KOPT-K1 (cell line): Measurements from ENCODE around the gene UBE2E2.
"Not testable (repeated sequence)": the region's sequence is repeated elsewhere in the genome, so short reads cannot be mapped to it uniquely, and the experiment has no call there.

ENCODE experiments used
- H3K27ac ChIP-seq: fragments of 200-600 bp; sonication (generic); 2 replicates; pipeline ENCODE4 v1.5.1; 2016; ENCODE audit warnings: antibody characterized with exemption, mild to moderate bottlenecking, low read depth, low read length; ENCODE audit not compliant: poor library complexity, severe bottlenecking
- H3K36me3 ChIP-seq: fragments of 200-600 bp; sonication (generic); 2 replicates; pipeline ENCODE4 v1.5.1; 2017; ENCODE audit warnings: antibody characterized with exemption, mild to moderate bottlenecking, low read length, moderate library complexity; ENCODE audit not compliant: insufficient read depth
- H3K9me3 ChIP-seq: fragments of 200-600 bp; sonication (generic); 2 replicates; pipeline ENCODE4 v1.5.1; 2017; ENCODE audit warnings: antibody characterized with exemption, low read length, mild to moderate bottlenecking; ENCODE audit not compliant: insufficient read depth, poor library complexity, severe bottlenecking

The UBE2E2 gene

GRCh38 chr3:23341147-23341838, 138.2 kb downstream of the UBE2E2 start:
- H3K27ac ChIP-seq = no peak overlapping the region
- H3K36me3 ChIP-seq = no peaks in the 10 kb centered on the region
- H3K9me3 ChIP-seq = no peaks in the 10 kb centered on the region

- H3K36me3 ChIP-seq = no peaks in the 10 kb centered on the region
- no peak overlapping the region for H3K27ac ChIP-seq
- no peaks in the 10 kb centered on the region for H3K9me3 ChIP-seq
Measured at GRCh38 chr3:23342343-23342742, 139.2 kb downstream of the UBE2E2 start.

- H3K36me3 ChIP-seq = no peaks in the 10 kb centered on the region
- no peak overlapping the region for H3K27ac ChIP-seq
- H3K9me3 ChIP-seq = peaks cover under 1% of the 10 kb centered on the region
Measured at GRCh38 chr3:23343509-23343908, 140.4 kb downstream of the UBE2E2 start.

GRCh38 chr3:23344886-23345285, 141.8 kb downstream of the UBE2E2 start:
- no peaks in the 10 kb centered on the region for H3K36me3 ChIP-seq
- peaks cover 10% of the 10 kb centered on the region for H3K9me3 ChIP-seq
- no peak overlapping the region for H3K27ac ChIP-seq

GRCh38 chr3:23349444-23349843, 146.3 kb downstream of the UBE2E2 start:
- not testable (repeated sequence) for H3K27ac ChIP-seq, H3K36me3 ChIP-seq
- H3K9me3 ChIP-seq = peaks cover 10% of the 10 kb centered on the region

GRCh38 chr3:23356169-23356568, 153.0 kb downstream of the UBE2E2 start:
- peaks cover under 1% of the 10 kb centered on the region for H3K9me3 ChIP-seq
- no peaks in the 10 kb centered on the region for H3K36me3 ChIP-seq

GRCh38 chr3:23356923-23357322, 153.8 kb downstream of the UBE2E2 start:
- H3K27ac ChIP-seq = no peak overlapping the region
- H3K9me3 ChIP-seq = peaks cover 4% of the 10 kb centered on the region
- no peaks in the 10 kb centered on the region for H3K36me3 ChIP-seq

More at GRCh38 chr3:23356169-23356568, 153.0 kb downstream of the UBE2E2 start:
- H3K27ac ChIP-seq = no peak overlapping the region

- Histone ChIP-seq H3K9me3 (peaks cover 24% of the 10 kb centered on the region), H3K27ac (no peak overlapping the region), H3K36me3 (no peaks in the 10 kb centered on the region)
Measured at GRCh38 chr3:23359116-23359515, 156.0 kb downstream of the UBE2E2 start.

GRCh38 chr3:23365066-23365465, 161.9 kb downstream of the UBE2E2 start:
- Histone ChIP-seq H3K36me3 (no peaks in the 10 kb centered on the region), H3K27ac (no peak overlapping the region), H3K9me3 (peaks cover 31% of the 10 kb centered on the region)

GRCh38 chr3:23368731-23369130, 165.6 kb downstream of the UBE2E2 start:
- no peak overlapping the region for H3K27ac ChIP-seq
- H3K36me3 ChIP-seq = no peaks in the 10 kb centered on the region
- H3K9me3 ChIP-seq = peaks cover 11% of the 10 kb centered on the region

GRCh38 chr3:23372285-23372684, 169.2 kb downstream of the UBE2E2 start:
- Histone ChIP-seq H3K9me3 (no peaks in the 10 kb centered on the region), H3K36me3 (no peaks in the 10 kb centered on the region)

GRCh38 chr3:23376516-23377248, 173.6 kb downstream of the UBE2E2 start:
- Histone ChIP-seq H3K27ac (no peak overlapping the region), H3K9me3 (no peaks in the 10 kb centered on the region), H3K36me3 (no peaks in the 10 kb centered on the region)

More at GRCh38 chr3:23372285-23372684, 169.2 kb downstream of the UBE2E2 start:
- no peak overlapping the region for H3K27ac ChIP-seq

GRCh38 chr3:23377928-23378672, 175.0 kb downstream of the UBE2E2 start:
- Histone ChIP-seq H3K9me3 (no peaks in the 10 kb centered on the region), H3K27ac (no peak overlapping the region), H3K36me3 (no peaks in the 10 kb centered on the region)

GRCh38 chr3:23383875-23384274, 180.7 kb downstream of the UBE2E2 start:
- no peak overlapping the region for H3K27ac ChIP-seq
- H3K36me3 ChIP-seq = no peaks in the 10 kb centered on the region
- no peaks in the 10 kb centered on the region for H3K9me3 ChIP-seq

GRCh38 chr3:23385327-23385726, 182.2 kb downstream of the UBE2E2 start:
- no peaks in the 10 kb centered on the region for H3K36me3 ChIP-seq

More at GRCh38 chr3:23385327-23385726, 182.2 kb downstream of the UBE2E2 start:
- no peak overlapping the region for H3K27ac ChIP-seq
- no peaks in the 10 kb centered on the region for H3K9me3 ChIP-seq
